Stimulated activated CD4-positive, alpha-beta T cell treated with anti-CD3 and anti-CD28 coated beads, Interleukin-2, amount 100 ng/mL, for 24 hours (primary cell): ENCODE measurements around the gene CBFA2T2.
A peak's percentile ranks its signal among the peaks of the same experiment; 100 is the strongest.
"Not testable (repeated sequence)": the region's sequence is repeated elsewhere in the genome, so short reads cannot be mapped to it uniquely, and the experiment has no call there.

Source experiments
- DNase-seq, 2 donors: peaks; one replicate each; pipeline ENCODE4 v3.0.0-alpha.2; 2020

CBFA2T2 gene

GRCh38 chr20:33490023-33490933 is at the start of gene CBFA2T2:
Gene CBFA2T2, plus strand, starts transcription at chr20:33490096. Its CDS starts 172 bp downstream, at chr20:33490268.
- DNase-seq: peak; percentile 65 to 69

DNA sequence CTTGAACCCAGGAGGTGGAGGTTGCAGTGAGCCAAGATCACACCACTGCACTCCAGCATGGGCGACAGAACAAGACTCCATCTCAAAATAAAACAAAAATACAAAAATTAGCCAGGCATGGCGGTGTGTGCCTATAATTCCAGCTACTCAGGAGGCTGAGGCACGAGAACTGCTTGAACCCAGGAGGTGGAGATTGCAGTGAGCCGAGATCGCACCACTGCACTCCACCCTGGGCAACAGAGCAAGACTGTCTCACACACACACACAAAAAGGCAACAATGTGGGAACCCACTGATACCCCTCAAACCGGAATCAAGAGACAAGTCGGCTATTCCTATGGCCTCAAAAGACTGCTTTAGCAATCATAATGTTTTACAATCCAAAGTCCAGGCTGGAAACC is 49.3 kb upstream of the CBFA2T2 start:
- DNase-seq: not testable (repeated sequence)

- DNase-seq: no peak
These were observed 48.5 kb upstream of the CBFA2T2 start for GRCh38 chr20:33441142-33441955.

DNA sequence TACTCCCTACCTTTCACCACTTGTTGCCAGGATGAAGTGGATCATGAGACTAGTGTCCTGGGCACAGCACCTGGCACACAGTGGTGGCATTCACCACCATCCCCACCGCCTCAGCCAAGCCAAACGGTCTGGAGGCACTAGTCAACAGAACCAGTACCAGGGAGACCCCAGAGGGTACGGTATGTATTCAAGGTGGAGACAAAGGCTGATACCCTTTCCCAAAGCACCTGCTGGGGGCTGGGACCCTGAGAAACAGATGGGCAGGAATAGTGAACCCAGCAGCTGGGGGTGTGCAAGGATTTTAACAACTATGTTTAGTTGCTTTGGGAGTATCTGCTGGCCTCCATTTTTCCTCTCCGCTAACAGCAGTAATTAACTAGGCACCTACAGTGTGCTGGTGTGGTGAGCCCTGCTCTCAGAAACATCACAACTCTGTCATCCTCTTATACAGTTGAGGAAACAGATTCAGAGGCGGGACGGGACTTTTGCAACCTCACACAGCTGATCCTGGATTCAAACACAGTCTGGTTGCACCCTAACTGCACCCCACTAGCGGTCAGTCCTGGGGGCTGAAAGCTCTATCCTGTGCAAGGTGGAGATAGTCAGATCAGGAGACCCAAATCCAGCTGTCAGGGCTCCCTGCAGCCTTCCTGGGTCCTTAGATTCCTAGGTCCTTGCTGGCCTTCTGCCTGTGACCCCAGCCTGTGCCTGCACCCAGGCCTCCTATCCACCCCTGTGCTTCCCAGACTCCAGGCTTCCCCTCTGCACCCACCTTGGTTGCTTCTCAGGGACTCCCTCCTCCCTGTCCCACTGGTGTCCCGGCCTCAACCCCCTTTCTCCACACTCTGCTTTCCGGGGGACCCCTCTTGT is 47.5 kb upstream of the CBFA2T2 start:
- DNase-seq: no peak

GRCh38 chr20:33443006-33443511 is 46.8 kb upstream of the CBFA2T2 start:
- DNase-seq: peak; percentile 36 to 39

DNA sequence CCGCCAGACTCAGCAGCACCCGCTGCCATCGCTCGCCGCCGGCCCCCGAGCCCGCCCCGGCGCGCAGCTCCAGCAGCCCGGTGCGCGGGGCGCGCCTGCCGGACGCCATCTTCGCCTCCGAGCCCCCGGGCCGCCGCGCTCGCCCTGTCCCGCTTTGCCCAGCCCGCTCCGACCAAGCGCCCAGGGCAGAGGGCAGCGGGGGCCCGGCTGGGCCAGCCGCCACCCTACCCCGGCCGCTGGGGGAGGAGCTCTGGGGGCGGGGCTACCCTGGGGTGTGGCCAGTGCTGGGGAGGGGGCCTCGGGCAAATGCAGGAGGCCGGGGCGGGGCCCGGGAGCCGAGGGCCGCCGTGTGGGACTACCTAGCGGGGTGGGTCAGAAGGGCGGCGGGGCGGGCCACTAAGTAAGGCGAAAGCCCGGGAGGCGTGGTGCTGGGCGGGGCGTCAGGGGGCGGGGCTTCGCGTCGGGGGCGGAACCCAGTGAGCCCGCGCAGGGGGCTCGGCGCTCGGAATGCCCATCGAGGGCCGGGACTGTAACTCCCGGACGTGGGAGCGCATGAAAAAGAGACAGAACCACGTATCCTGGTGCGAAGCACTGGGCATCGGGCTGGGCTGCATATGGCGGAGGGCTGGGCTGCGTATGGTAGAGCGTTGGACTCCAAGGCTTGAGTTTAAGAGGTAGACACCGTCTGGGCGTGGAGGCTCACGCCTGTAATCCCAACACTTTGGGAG is 46.2 kb upstream of the CBFA2T2 start, which contains the start of gene SNTA1:
Gene SNTA1 (minus strand): TSS at position 252 of the 728 bp plus-strand sequence. CDS start 143 bp downstream, at position 109.
- peak; percentile 90 to 94 for DNase-seq

DNA sequence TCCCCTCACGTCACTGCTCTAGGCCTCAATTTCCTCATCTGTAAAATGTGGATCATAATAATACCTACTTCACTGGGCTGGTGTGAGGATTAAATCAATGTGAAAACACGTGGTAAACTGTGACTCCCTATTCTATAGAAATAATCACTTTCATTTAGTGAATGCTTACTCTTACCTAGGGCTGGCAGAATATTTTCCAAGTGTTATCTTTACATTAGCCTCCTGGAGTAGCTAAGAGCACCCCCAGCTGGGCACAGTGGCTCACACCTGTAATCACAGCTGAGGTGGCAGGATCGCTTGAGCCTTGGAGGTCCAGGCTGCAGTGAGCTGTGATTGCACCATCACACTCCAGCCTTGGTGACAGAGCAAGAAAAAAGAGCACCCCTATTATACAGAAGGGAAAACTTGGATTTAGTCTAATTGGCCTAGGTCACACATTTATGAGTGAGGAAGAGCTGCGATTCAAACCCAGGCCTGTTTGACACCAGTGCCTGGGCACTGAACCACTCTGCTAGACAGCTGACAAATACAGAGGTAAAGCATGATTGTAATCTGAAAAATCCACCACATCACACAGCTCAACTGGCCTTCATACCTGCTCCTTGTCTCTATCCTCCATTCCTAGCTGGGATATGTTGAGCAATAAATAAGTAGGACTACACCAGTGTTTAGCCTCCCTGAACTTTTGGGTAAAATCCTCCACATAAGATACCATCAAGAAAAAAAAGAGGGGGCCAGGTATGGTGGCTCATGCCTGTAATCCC is 44.9 kb upstream of the CBFA2T2 start:
- peak in 1 of 2 donors; percentile 42 for DNase-seq

DNA sequence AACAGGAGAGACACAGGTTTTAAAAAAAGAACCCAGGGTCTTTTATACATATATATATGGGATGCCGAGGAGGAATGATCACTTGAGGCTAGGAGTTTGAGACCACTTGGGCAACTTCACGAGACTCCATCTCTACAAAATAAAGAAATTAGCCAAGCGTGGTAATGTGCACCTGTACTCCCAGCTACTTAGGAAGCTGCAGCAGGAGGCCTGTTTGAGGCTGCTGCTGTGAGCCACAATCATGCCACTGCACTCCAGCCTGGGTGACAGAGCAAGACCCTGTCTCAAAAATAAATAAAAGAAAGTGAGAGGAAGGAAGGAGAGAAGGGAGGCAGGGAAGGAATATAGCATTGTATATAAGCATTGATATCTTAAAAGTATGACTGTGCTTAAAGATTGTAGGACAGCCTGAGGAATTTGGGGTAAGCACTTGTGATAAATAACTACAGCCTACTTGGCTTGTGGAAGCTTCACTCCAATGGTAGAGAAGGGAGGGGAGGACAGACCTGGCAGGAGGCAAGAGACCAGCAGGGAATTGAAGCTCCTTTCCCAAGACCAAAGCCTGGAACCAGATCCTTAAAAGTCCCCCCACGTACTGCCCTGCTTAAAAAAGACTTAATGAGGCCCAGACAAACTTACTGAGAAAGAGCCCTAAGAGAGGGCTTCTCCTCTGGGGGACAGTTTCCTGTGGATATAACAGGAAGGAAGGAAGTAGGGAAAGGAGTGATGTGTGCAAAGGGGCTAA is 43.8 kb upstream of the CBFA2T2 start:
- DNase-seq: no peak

DNA sequence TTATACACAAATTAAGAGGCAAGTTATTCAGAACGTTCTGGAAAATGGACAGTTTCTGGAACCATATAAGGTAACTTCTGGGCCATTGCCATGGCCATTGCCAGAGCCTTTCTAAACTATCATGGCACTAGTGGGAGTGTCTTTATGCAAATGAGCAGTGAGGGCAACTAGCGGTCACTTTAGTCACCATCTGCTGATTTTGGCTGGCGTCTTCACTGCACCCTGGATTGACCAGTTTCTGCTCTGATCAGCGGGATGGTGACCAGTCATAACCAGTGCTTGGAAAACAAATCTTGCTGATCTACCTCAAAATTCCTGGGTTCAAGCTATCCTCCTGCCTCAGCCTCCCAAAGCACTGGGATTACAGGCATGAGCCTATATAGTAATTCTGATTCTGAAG is 39.0 kb upstream of the CBFA2T2 start:
- DNase-seq: no peak

GRCh38 chr20:33456916-33457642 is 32.8 kb upstream of the CBFA2T2 start:
- DNase-seq: peak; percentile 86 to 89

GRCh38 chr20:33459599-33459998 is 30.3 kb upstream of the CBFA2T2 start:
- DNase-seq: no peak

- DNase-seq: no peak
These were observed 29.2 kb upstream of the CBFA2T2 start for GRCh38 chr20:33460711-33461110.

- DNase-seq: no peak
These were observed 26.4 kb upstream of the CBFA2T2 start for GRCh38 chr20:33463332-33464101.

- DNase-seq: not testable (repeated sequence)
These were observed 25.1 kb upstream of the CBFA2T2 start for GRCh38 chr20:33464759-33465158.

DNA sequence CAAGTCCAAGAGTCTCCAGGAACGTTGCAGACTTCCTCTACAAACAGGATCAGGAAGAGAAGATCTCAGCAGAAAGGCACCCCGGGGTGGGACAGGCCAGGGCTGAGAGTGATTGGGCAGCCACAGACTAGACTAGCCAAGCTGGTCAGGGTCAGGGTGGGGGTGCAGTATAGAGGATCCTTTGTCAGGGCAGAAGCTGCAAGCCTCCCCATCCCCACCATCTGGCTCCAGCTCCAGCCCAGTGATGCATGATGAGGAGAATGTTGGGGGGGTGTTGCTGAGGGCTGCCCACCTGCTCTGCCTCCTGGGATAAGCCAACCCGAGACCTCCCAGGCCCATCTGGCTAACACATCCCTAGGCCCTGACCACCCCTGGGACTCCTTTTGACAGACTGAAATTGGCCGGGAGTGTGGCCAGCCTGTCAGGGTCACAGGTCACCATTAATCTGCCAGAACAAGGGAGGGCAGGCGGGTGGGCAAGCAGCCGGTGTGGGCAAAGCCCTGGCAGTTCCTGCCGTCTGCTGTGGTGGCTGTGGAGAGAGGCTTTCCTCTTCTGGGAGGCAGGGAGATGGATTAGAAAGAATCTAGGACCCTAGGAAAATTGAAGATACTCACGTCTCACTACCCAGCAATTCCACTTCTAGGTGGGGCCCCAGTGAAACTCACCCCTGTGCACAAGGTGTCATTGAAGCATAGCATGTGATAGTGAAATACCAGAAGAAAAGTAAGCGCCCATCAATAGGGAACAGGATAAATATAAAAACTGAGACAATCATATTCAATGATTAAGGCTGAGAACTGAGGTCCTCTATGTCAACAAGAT is 24.2 kb upstream of the CBFA2T2 start:
- no peak for DNase-seq

DNA sequence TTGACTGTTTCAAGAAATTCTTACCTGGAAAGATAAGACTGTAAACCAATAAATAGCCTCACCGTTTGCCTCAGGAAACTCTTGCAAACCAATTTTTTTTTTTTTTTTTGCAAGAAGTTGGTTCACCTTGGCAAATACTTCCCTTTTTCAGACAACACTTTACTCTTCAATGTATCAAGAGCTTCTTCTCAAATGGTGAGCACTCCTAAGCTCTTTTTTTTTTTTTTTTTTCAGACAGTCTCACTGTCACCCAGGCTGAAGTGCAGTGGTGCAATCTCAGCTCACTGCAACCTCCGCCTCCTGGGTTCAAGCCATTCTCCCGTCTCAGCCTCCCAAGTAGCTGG is 23.6 kb upstream of the CBFA2T2 start:
- DNase-seq: no peak

- DNase-seq: no peak
These were observed 19.4 kb upstream of the CBFA2T2 start for GRCh38 chr20:33470457-33470856.

DNA sequence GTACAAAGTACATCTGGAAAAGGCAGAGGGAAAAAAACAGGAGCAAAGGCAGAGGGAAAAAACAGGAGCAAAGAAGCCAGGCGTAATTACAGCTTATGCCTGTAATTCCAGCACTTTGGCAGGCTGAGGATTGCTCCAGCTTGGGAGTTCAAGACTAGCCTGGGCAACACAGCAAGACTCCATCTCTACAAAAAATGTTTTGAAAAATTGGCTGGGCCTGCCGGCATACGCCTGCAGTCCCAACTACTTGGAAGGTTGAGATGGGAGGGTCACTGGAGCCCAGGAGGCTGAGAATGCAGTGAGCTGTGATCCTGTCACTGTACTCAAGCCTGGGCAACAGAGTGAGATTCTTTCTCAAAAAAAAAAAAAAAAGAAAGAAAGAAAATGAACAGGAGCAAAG is 19.0 kb upstream of the CBFA2T2 start:
- no peak for DNase-seq
